ENCODE measurements around the gene NOP9. TPM values are rescaled to one million over a fixed set of nuclear protein-coding genes. Genes with fewer than 3 reads are reported as not detected.

NOP9 gene
- total RNA-seq (2021; ENCODE audit: unreplicated experiment) = 39.4 TPM
- polyA plus RNA-seq (2012) = 18.4 and 18.7 TPM in 2 replicates
- percentile 88 among the genes with signal in this experiment for Bru-seq, nascent RNA
- percentile 94 among the genes with signal in this experiment for BruChase-seq, experiment 1, labeled RNA remaining after a 6-hour chase
- percentile 94 among the genes with signal in this experiment for BruChase-seq, experiment 2, labeled RNA remaining after a 2-hour chase
- long read RNA-seq, full-length matches to known transcripts = 2 of 23 reads
- long read RNA-seq, partial matches to known transcripts = 4 of 23 reads
- long read RNA-seq, other reads (novel, unspliced or antisense) = 17 of 23 reads

GRCh38 chr14:24299255-24300191 is at the start of gene NOP9, which contains the start of gene DHRS1:
NOP9 (plus strand) TSS chr14:24299850; CDS start chr14:24299955, 105 bp downstream.
DHRS1 (minus strand) TSS chr14:24299780; CDS start chr14:24299106, 674 bp downstream.
- peaks cover 17 to 31% of the 10 kb centered on the region in 2 experiments for H3K4me1 ChIP-seq (ENCODE audit: control insufficient read depth in 1 of 2, insufficient read depth in 2 of 2, low read length in 2 of 2)
- peak within 1 kb of the TSS; percentile 77 for H3K27ac ChIP-seq (ENCODE audit: low read depth, low read length)
- BruUV-seq (replicated peaks) = TSS peak; percentile 76
- H3K27me3 ChIP-seq (ENCODE audit: insufficient read depth, low read length) = no peaks in the 10 kb centered on the region
- H3K4me2 ChIP-seq (ENCODE audit: low read length) = peak within 1 kb of the TSS; percentile 95
- H2AFZ ChIP-seq (ENCODE audit: low read depth, low read length, poor library complexity, severe bottlenecking) = no peak within 1 kb of the TSS
- H3K9ac ChIP-seq (ENCODE audit: low read length) = peak within 1 kb of the TSS; percentile 79
- no peaks in the 10 kb centered on the region for H3K9me3 ChIP-seq (ENCODE audit: control insufficient read depth in 1 of 2, insufficient read depth in 1 of 2, low read depth in 1 of 2, low read length in 2 of 2)
- POLR2A ChIA-PET = interaction anchor here (0.8 to 3.7 kb wide), 6 partner anchors 9 to 206 kb away, joined by 3 to 30 read pairs (median 3); partner anchors contain the start of genes CHMP4A, KHNYN, PCK2 and RABGGTA
- peak within 1 kb of the TSS; percentile 66 to 80 for H3K4me3 ChIP-seq (replicated peaks in 1 of 2; ENCODE audit: low read depth in 1 of 2, low read length in 2 of 2)
- CTCF ChIA-PET = interaction anchor here (0.6 to 4.7 kb wide), 11 partner anchors 8 to 668 kb away, joined by 3 to 71 read pairs (median 4); partner anchors contain the start of genes CIDEB, MDP1, RABGGTA and TINF2
- no peaks in the 10 kb centered on the region for H3K9me2 ChIP-seq (ENCODE audit: insufficient read depth)
- no peaks in the 10 kb centered on the region for H4K20me1 ChIP-seq (ENCODE audit: insufficient read depth)
- H3K79me2 ChIP-seq (ENCODE audit: insufficient read depth, low read length) = peaks cover 28% of the 10 kb centered on the region
- RAD21 ChIA-PET (ENCODE audit: low non-redundant PET in 1 of 2, low total read pairs in 2 of 2, uncharacterized antibody in 2 of 2, unreplicated experiment in 2 of 2) = interaction anchor here (1.0 to 1.8 kb wide), 3 partner anchors 56 to 132 kb away, joined by 3 to 9 read pairs (median 4); partner anchors contain the start of gene TINF2 (in 2 of the 2)
- DNase-seq (ENCODE audit: low read depth, low spot score) = peak; percentile 86
- H3K36me3 ChIP-seq (ENCODE audit: control insufficient read depth in 1 of 2, insufficient read depth in 2 of 2, low read length in 2 of 2) = peaks cover 32 to 40% of the 10 kb centered on the region in 2 experiments
- no peak for TF ChIP-seq EZH2 (IDR thresholded peaks at IDR 0.05)
- TF ChIP-seq POLR2A (IDR thresholded peaks at IDR 0.05; ENCODE audit: borderline replicate concordance, extremely low read depth, insufficient read depth, insufficient read length) = peak; percentile 67
- peak; percentile 36 for TF ChIP-seq TCF7L2 (IDR thresholded peaks at IDR 0.05; ENCODE audit: borderline replicate concordance, extremely low read depth, insufficient read depth, insufficient read length)
- TF ChIP-seq SRF (IDR thresholded peaks at IDR 0.05; ENCODE audit: low read depth) = peak; percentile 97
- TF ChIP-seq ZFX (IDR thresholded peaks at IDR 0.05) = peak; percentile 62
- no peak for TF ChIP-seq RAD21 (IDR thresholded peaks at IDR 0.05; ENCODE audit: low read depth)
- 0 out of 2 replicates have a peak, but pooled peaks have one; percentile 36 for TF ChIP-seq CBX3 (IDR thresholded peaks at IDR 0.05; ENCODE audit: low read depth)
- peak; percentile 90 for TF ChIP-seq POLR2AphosphoS5 (IDR thresholded peaks at IDR 0.05; ENCODE audit: low read depth, low read length)
- peak; percentile 84 for TF ChIP-seq MAX (IDR thresholded peaks at IDR 0.05)
- TF ChIP-seq SP1 (IDR thresholded peaks at IDR 0.05; ENCODE audit: low read depth) = peak; percentile 66
- TF ChIP-seq ZNF274 (IDR thresholded peaks at IDR 0.05; ENCODE audit: low read depth, low read length) = no peak
- TF ChIP-seq SIN3A (IDR thresholded peaks at IDR 0.05; ENCODE audit: low read depth) = peak; percentile 92
- intact Hi-C loops (cut with micrococcal nuclease) = loop anchor here (5.0 to 10.0 kb wide), 3 partner anchors 242 to 315 kb away; partner anchors contain the start of gene DHRS4L2
- ATAC-seq = peak; percentile 76
